H1 (cell line): ENCODE results near the gene CYTL1. TPM values are rescaled to one million over a fixed set of nuclear protein-coding genes. Genes with fewer than 3 reads are reported as not detected.

Source experiments
- CTCF ChIA-PET: fragments of 300-600 bp; sonication (Branson Sonifier 250); formaldehyde crosslinking; loops from one replicate; lab custom pipeline; 2021; ENCODE audit not compliant: partially characterized antibody; lab: Charles Lee
- POLR2A ChIA-PET: fragments of 300-600 bp; sonication (Branson Sonifier 250); formaldehyde crosslinking; loops from one replicate; lab custom pipeline; 2021; ENCODE audit warnings: inconsistent platforms; ENCODE audit not compliant: partially characterized antibody; lab: Charles Lee
- DNase-seq, 2 experiments: peaks; one replicate each; pipeline versions ENCODE4 v3.0.0 to v3.0.0-alpha.2; 2010 to 2022; ENCODE audit warnings: low spot score in 2 of 2, low read depth in 1 of 2, mixed read lengths in 1 of 2
- FAIRE-seq: peaks from 2 replicates; lab custom pipeline; 2011; peaks lifted over from hg19 to GRCh38; lab: Jason Lieb, UNC
- H2AFZ ChIP-seq: 2 replicates; pipeline ENCODE4 v1.8.1; 2012; ENCODE audit warnings: low read length, inconsistent platforms
- H2AK5ac ChIP-seq: 2 replicates; pipeline ENCODE4 v1.6.1; 2013; ENCODE audit warnings: low read depth, low read length
- H2BK120ac ChIP-seq: replicated peaks from 2 replicates; pipeline ENCODE3; 2013; ENCODE audit warnings: low read depth, low read length, inconsistent platforms
- H2BK12ac ChIP-seq: 2 replicates; pipeline ENCODE4 v1.6.1; 2013; ENCODE audit warnings: low read depth, low read length
- H2BK15ac ChIP-seq: 2 replicates; pipeline ENCODE4 v1.6.1; 2013; ENCODE audit warnings: low read length
- H2BK20ac ChIP-seq: 2 replicates; pipeline ENCODE4 v1.6.1; 2013; ENCODE audit warnings: low read length
- H2BK5ac ChIP-seq: 2 replicates; pipeline ENCODE4 v1.6.1; 2013; ENCODE audit warnings: low read depth, low read length
- H3K14ac ChIP-seq: 2 replicates; pipeline ENCODE4 v1.6.1; 2013; ENCODE audit warnings: inconsistent platforms; ENCODE audit not compliant: insufficient read length
- H3K18ac ChIP-seq: 2 replicates; pipeline ENCODE4 v1.6.1; 2013; ENCODE audit warnings: low read length; ENCODE audit errors: extremely low read depth
- H3K23ac ChIP-seq: 2 replicates; pipeline ENCODE4 v1.6.1; 2013; ENCODE audit warnings: inconsistent platforms; ENCODE audit not compliant: insufficient read length
- H3K23me2 ChIP-seq: 2 replicates; pipeline ENCODE4 v1.6.1; 2013; ENCODE audit warnings: low read depth, low read length
- H3K27ac ChIP-seq: 2 replicates; pipeline ENCODE4 v1.6.1; 2011; ENCODE audit warnings: low read depth, low read length, inconsistent platforms
- H3K27me3 ChIP-seq, 4 experiments: replicated peaks in 1 of 4; 1 replicate in 1 of 4; 2 replicates in 3 of 4; pipeline versions ENCODE4 v1.6.1 to v1.8.1; 2011 to 2013; ENCODE audit warnings: low read length in 3 of 4, mild to moderate bottlenecking in 3 of 4, inconsistent platforms in 2 of 4, mixed read lengths in 2 of 4, moderate library complexity in 1 of 4; ENCODE audit not compliant: control insufficient read depth in 3 of 4, insufficient read depth in 3 of 4; ENCODE audit errors: extremely low read depth in 1 of 4
- H3K36me3 ChIP-seq, 4 experiments: 2 replicates each; pipeline versions ENCODE4 v1.6.1 to v1.8.1; 2011 to 2013; ENCODE audit warnings: mild to moderate bottlenecking in 4 of 4, low read length in 3 of 4, moderate library complexity in 2 of 4, control low read depth in 1 of 4, inconsistent platforms in 1 of 4; ENCODE audit not compliant: insufficient read depth in 4 of 4, control insufficient read depth in 2 of 4
- H3K4ac ChIP-seq: replicated peaks from 2 replicates; pipeline ENCODE3; 2013; ENCODE audit warnings: low read length, low read depth, mixed read lengths, inconsistent platforms; ENCODE audit not compliant: insufficient read length
- H3K4me1 ChIP-seq, 4 experiments: replicated peaks in 1 of 4; 1 replicate in 1 of 4; 2 replicates in 3 of 4; pipeline versions ENCODE4 v1.6.1 to v1.8.1; 2011 to 2013; ENCODE audit warnings: low read length in 3 of 4, inconsistent platforms in 2 of 4, mixed read lengths in 1 of 4; ENCODE audit not compliant: insufficient read depth in 4 of 4, control insufficient read depth in 3 of 4
- H3K4me2 ChIP-seq, 2 experiments: 2 replicates each; pipeline versions ENCODE4 v1.6.1 to v1.8.1; 2011 to 2013; ENCODE audit warnings: low read depth in 2 of 2, low read length in 2 of 2, control low read depth in 1 of 2, inconsistent platforms in 1 of 2, mild to moderate bottlenecking in 1 of 2; ENCODE audit not compliant: insufficient read depth in 1 of 2
- H3K4me3 ChIP-seq, 4 experiments: fragments of 200-600, 300-600 bp in 1 of 4; sonication (generic), shearing (Covaris generic), sonication (Bioruptor Twin) in 1 of 4; 2 replicates each; pipeline versions ENCODE4 v1.5.1 to v1.8.1; 2011 to 2016; ENCODE audit warnings: low read length in 4 of 4, low read depth in 3 of 4, control low read depth in 2 of 4, inconsistent platforms in 2 of 4, mild to moderate bottlenecking in 2 of 4, mixed read lengths in 1 of 4, moderate library complexity in 1 of 4; ENCODE audit not compliant: insufficient read depth in 2 of 4; ENCODE audit errors: extremely low read depth in 1 of 4
- H3K56ac ChIP-seq: replicated peaks from 2 replicates; pipeline ENCODE3; 2013; ENCODE audit warnings: low read depth, mild to moderate bottlenecking, mixed read lengths, low read length, inconsistent platforms; ENCODE audit not compliant: insufficient read length
- H3K79me1 ChIP-seq: 2 replicates; pipeline ENCODE4 v1.6.1; 2013; ENCODE audit warnings: low read depth, low read length, control low read depth
- H3K79me2 ChIP-seq, 2 experiments: 2 replicates each; pipeline versions ENCODE4 v1.6.1 to v1.8.1; 2012 to 2013; ENCODE audit warnings: low read length in 2 of 2, mild to moderate bottlenecking in 2 of 2, inconsistent platforms in 1 of 2; ENCODE audit not compliant: insufficient read depth in 2 of 2, control insufficient read depth in 1 of 2
- H3K9ac ChIP-seq, 4 experiments: replicated peaks in 1 of 4; 1 replicate in 1 of 4; 2 replicates in 3 of 4; pipeline versions ENCODE4 v1.6.1 to v1.8.1; 2011 to 2013; ENCODE audit warnings: low read depth in 3 of 4, low read length in 3 of 4, control low read depth in 2 of 4, mild to moderate bottlenecking in 2 of 4, moderate library complexity in 2 of 4, inconsistent platforms in 1 of 4; ENCODE audit errors: extremely low read depth in 1 of 4
- H3K9me3 ChIP-seq, 2 experiments: 2 replicates each; pipeline versions ENCODE4 v1.6.1 to v1.8.1; 2012 to 2013; ENCODE audit warnings: mild to moderate bottlenecking in 2 of 2, moderate library complexity in 2 of 2, control low read depth in 1 of 2, inconsistent platforms in 1 of 2, low read depth in 1 of 2, low read length in 1 of 2, mixed read lengths in 1 of 2; ENCODE audit not compliant: insufficient read depth in 2 of 2
- H4K20me1 ChIP-seq, 2 experiments: replicated peaks in 1 of 2; 2 replicates each; pipeline versions ENCODE3 to v1.8.1; 2011 to 2013; ENCODE audit warnings: inconsistent platforms in 2 of 2, low read length in 2 of 2, mild to moderate bottlenecking in 1 of 2; ENCODE audit not compliant: insufficient read depth in 2 of 2, control insufficient read depth in 1 of 2
- H4K5ac ChIP-seq: 2 replicates; pipeline ENCODE4 v1.6.1; 2013; ENCODE audit warnings: low read length, low read depth, mixed read lengths, inconsistent platforms; ENCODE audit not compliant: insufficient read length
- H4K8ac ChIP-seq: 2 replicates; pipeline ENCODE4 v1.8.0; 2013; ENCODE audit warnings: mild to moderate bottlenecking, moderate library complexity, low read length, inconsistent platforms; ENCODE audit not compliant: insufficient read depth; ENCODE audit errors: extremely low read depth
- H4K91ac ChIP-seq: replicated peaks from 2 replicates; pipeline ENCODE3; 2013; ENCODE audit warnings: low read length, mixed read lengths, inconsistent platforms; ENCODE audit not compliant: insufficient read length
- BCL11A ChIP-seq, 2 experiments: IDR thresholded peaks; one replicate each; pipeline ENCODE4 v1.6.1; 2011; ENCODE audit warnings: low read depth in 2 of 2, low read length in 2 of 2, mild to moderate bottlenecking in 2 of 2
- KDM5A ChIP-seq: fragments of 200-600 bp; IDR thresholded peaks from 2 replicates; pipeline ENCODE4 v1.7.1; 2012; ENCODE audit warnings: mild to moderate bottlenecking, low read length, inconsistent platforms, mixed read lengths
- RXRA ChIP-seq: IDR thresholded peaks from 2 replicates; pipeline ENCODE4 v1.6.1; 2011; ENCODE audit warnings: low read depth, mild to moderate bottlenecking, low read length, moderate library complexity; ENCODE audit not compliant: insufficient read depth
- WGBS, 2 experiments: shearing (Covaris generic) in 1 of 2; methylation state at CpG; one replicate each; pipeline versions ENCODE4 v1.1.6 to v1.1.7; 2013 to 2015; ENCODE audit warnings: low lambda C conversion rate in 2 of 2, mixed read lengths in 2 of 2, inconsistent platforms in 1 of 2, low coverage in 1 of 2, missing lambda C conversion rate in 1 of 2; ENCODE audit not compliant: insufficient replicate concordance in 2 of 2, insufficient coverage in 1 of 2, insufficient read length in 1 of 2; ENCODE audit errors: extremely low coverage in 1 of 2, missing lambda C conversion rate in 1 of 2; 5-methylcytosine and 5-hydroxymethylcytosine counted together
- polyA plus RNA-seq, 7 experiments: library from polyadenylated mRNA; depleted of rRNA in 3 of 7; stranded (reverse) in 5 of 7; unstranded in 2 of 7; fragments of >200 nt in 5 of 7; fragments of 200-250 nt in 2 of 7; gene quantifications; 1 replicate in 5 of 7; 2 replicates in 1 of 7; 4 replicates in 1 of 7; pipeline versions ENCODE4 v1.2.1 to v1.2.3, GENCODE V29; 2011 to 2013; ENCODE audit warnings: missing spikeins in 2 of 7, mixed read lengths in 2 of 7
- total RNA-seq: library from RNA; stranded (reverse); fragmentation: NEBNext Ultra II Directional; extraction: Animal tissue kit (Norgen Biotek cat#: 25700); gene quantifications from 2 replicates; pipeline ENCODE4 v1.2.1, GENCODE V29; 2021
- TF ChIP-seq, protein P1 (sequence below), 3 experiments: IDR thresholded peaks; 1 replicate in 2 of 3; 2 replicates in 1 of 3; pipeline versions ENCODE4 v1.5.1 to v1.6.1; 2011; ENCODE audit warnings: low read length in 3 of 3, mild to moderate bottlenecking in 3 of 3, inconsistent platforms in 2 of 3, low read depth in 1 of 3, moderate library complexity in 1 of 3; ENCODE audit not compliant: insufficient read depth in 1 of 3; ENCODE audit errors: control extremely low read depth in 1 of 3

The CYTL1 gene
- total and polyA plus RNA-seq, 2 of the 8 experiments (the other 6 are each of a cell fraction or from before 2014, with no cell fraction given), result 8.6 to 9.8 TPM

- H4K91ac ChIP-seq, result no peak overlapping the region
- H3K23ac ChIP-seq, result no peak overlapping the region
- FAIRE-seq, result no peak
- no peaks in the 10 kb centered on the region for H3K9me3 ChIP-seq
- H3K18ac ChIP-seq, result no peak overlapping the region; the same call in 1 of the 2 replicates
- H3K23me2 ChIP-seq, result peaks cover 13% of the 10 kb centered on the region; the same call in 1 of the 2 replicates
- peaks cover 3 to 4% of the 10 kb centered on the region in 2 experiments for H4K20me1 ChIP-seq
- H2AFZ ChIP-seq, result no peak overlapping the region
- no peak for DNase-seq
- peak overlapping the region in 2 of 4 experiments; percentile 63 to 70; a peak in 1 of 8 replicates for H3K4me3 ChIP-seq
- H2BK120ac ChIP-seq, result no peak overlapping the region
- no peaks in the 10 kb centered on the region for H3K36me3 ChIP-seq
- H3K4me2 ChIP-seq, result peak overlapping the region; percentile 62 to 97; a peak in 2 of 4 replicates
- H2BK15ac ChIP-seq, result 0 out of 2 replicates have a peak overlapping the region, but pooled peaks have one; percentile 53
- H2BK12ac ChIP-seq, result 0 out of 2 replicates have a peak overlapping the region, but pooled peaks have one; percentile 63
- CTCF ChIA-PET, result interaction anchor here (0.8 to 3.3 kb wide), 9 partner anchors 10 to 406 kb away, joined by 3 to 15 read pairs (median 5); no protein-coding TSS in a partner anchor
- H2AK5ac ChIP-seq, result no peak overlapping the region
- POLR2A ChIA-PET, result interaction anchor here (0.6 to 0.9 kb wide), 2 partner anchors 9 to 144 kb away, joined by 3 read pairs; no protein-coding TSS in a partner anchor
- H4K5ac ChIP-seq, result no peak overlapping the region
- H3K9ac ChIP-seq, result no peak overlapping the region
- peaks cover 15 to 35% (median 24%) of the 10 kb centered on the region in 4 experiments for H3K27me3 ChIP-seq
- H4K8ac ChIP-seq, result no peak overlapping the region
- H3K56ac ChIP-seq, result no peak overlapping the region
- no peak overlapping the region for H3K14ac ChIP-seq
- no peak overlapping the region for H2BK5ac ChIP-seq
- no peak overlapping the region for H3K27ac ChIP-seq
- no peaks in the 10 kb centered on the region for H3K79me1 ChIP-seq
- H2BK20ac ChIP-seq, result no peak overlapping the region
- peaks cover 0 to 7% (median 5%) of the 10 kb centered on the region in 4 experiments; a peak in 5 of 7 replicates for H3K4me1 ChIP-seq
- no peak overlapping the region for H3K4ac ChIP-seq
- TF ChIP-seq BCL11A (IDR thresholded peaks at IDR 0.05; ENCODE audit: low read depth in 2 of 2, low read length in 2 of 2), result no peak
- no peak for TF ChIP-seq KDM5A
- TF ChIP-seq, protein P1, sequence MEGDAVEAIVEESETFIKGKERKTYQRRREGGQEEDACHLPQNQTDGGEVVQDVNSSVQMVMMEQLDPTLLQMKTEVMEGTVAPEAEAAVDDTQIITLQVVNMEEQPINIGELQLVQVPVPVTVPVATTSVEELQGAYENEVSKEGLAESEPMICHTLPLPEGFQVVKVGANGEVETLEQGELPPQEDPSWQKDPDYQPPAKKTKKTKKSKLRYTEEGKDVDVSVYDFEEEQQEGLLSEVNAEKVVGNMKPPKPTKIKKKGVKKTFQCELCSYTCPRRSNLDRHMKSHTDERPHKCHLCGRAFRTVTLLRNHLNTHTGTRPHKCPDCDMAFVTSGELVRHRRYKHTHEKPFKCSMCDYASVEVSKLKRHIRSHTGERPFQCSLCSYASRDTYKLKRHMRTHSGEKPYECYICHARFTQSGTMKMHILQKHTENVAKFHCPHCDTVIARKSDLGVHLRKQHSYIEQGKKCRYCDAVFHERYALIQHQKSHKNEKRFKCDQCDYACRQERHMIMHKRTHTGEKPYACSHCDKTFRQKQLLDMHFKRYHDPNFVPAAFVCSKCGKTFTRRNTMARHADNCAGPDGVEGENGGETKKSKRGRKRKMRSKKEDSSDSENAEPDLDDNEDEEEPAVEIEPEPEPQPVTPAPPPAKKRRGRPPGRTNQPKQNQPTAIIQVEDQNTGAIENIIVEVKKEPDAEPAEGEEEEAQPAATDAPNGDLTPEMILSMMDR (IDR thresholded peaks at IDR 0.05; ENCODE audit: control extremely low read depth in 1 of 3, insufficient read depth in 1 of 3, low read depth in 1 of 3, low read length in 3 of 3), result no peak
- TF ChIP-seq RXRA, result no peak
- H3K79me2 ChIP-seq, result no peaks in the 10 kb centered on the region
- 66% methylated on average over 6 of the region's 6 CpGs; no CpG with 5 or more reads in 1 of the 2 experiments for WGBS, 2 experiments
Measured at GRCh38 chr4:5052726-5053425, 33.6 kb upstream of the CYTL1 start.
